Retinal pigment epithelial cell (primary cell): ENCODE data around the gene MSANTD1.

Experiments used
- DNase-seq: peaks from one replicate; pipeline ENCODE4 v3.0.0-alpha.2; 2010; ENCODE audit warnings: low read depth
- H3K4me3 ChIP-seq: 2 replicates; pipeline ENCODE4 v1.5.1; 2011; ENCODE audit warnings: mild to moderate bottlenecking, low read length, control low read depth, moderate library complexity
- TF ChIP-seq, protein P1 (sequence below): conservative IDR thresholded peaks from 2 replicates; pipeline ENCODE4 v1.5.1; 2011; ENCODE audit warnings: low read depth, low read length, control low read depth, inconsistent platforms

The MSANTD1 gene

GRCh38 chr4:3291411-3291968 is 42.5 kb downstream of the MSANTD1 start:
- no peak for DNase-seq
- TF ChIP-seq, protein P1, sequence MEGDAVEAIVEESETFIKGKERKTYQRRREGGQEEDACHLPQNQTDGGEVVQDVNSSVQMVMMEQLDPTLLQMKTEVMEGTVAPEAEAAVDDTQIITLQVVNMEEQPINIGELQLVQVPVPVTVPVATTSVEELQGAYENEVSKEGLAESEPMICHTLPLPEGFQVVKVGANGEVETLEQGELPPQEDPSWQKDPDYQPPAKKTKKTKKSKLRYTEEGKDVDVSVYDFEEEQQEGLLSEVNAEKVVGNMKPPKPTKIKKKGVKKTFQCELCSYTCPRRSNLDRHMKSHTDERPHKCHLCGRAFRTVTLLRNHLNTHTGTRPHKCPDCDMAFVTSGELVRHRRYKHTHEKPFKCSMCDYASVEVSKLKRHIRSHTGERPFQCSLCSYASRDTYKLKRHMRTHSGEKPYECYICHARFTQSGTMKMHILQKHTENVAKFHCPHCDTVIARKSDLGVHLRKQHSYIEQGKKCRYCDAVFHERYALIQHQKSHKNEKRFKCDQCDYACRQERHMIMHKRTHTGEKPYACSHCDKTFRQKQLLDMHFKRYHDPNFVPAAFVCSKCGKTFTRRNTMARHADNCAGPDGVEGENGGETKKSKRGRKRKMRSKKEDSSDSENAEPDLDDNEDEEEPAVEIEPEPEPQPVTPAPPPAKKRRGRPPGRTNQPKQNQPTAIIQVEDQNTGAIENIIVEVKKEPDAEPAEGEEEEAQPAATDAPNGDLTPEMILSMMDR, result no peak
- peak overlapping the region; percentile 74 for H3K4me3 ChIP-seq

DNA sequence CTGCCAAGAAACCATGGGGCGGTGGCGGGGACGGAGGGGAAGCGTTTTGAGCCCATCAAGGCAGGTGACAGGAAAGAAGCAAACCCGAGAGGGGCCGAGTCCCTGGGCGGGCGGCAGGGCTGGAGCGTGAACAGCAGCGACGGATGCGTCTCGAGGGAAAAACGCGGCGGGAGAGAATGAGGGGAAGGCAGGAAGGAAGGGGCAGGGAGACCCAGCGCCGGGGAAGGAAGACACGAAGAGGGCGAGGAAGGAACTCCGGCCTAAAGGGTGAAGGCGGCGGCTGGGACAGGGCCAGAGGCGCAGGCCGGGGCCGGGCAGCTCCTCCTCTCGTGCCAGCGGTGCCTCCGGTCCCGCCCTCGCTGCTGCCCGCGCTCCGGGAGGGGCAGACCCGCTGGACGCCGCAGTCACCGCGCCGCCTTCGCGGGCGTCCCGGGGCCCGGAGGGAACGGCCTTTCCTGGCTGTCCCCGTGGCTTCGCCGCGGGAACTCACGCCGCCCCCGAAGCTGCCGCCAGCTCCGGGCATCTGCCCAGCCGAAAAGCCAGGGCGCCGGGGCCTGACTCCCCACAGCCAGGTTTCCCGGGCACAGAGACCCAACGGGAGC is 43.1 kb downstream of the MSANTD1 start:
- H3K4me3 ChIP-seq, result peak overlapping the region; percentile 74
- TF ChIP-seq, protein P1, result no peak
- no peak for DNase-seq

DNA sequence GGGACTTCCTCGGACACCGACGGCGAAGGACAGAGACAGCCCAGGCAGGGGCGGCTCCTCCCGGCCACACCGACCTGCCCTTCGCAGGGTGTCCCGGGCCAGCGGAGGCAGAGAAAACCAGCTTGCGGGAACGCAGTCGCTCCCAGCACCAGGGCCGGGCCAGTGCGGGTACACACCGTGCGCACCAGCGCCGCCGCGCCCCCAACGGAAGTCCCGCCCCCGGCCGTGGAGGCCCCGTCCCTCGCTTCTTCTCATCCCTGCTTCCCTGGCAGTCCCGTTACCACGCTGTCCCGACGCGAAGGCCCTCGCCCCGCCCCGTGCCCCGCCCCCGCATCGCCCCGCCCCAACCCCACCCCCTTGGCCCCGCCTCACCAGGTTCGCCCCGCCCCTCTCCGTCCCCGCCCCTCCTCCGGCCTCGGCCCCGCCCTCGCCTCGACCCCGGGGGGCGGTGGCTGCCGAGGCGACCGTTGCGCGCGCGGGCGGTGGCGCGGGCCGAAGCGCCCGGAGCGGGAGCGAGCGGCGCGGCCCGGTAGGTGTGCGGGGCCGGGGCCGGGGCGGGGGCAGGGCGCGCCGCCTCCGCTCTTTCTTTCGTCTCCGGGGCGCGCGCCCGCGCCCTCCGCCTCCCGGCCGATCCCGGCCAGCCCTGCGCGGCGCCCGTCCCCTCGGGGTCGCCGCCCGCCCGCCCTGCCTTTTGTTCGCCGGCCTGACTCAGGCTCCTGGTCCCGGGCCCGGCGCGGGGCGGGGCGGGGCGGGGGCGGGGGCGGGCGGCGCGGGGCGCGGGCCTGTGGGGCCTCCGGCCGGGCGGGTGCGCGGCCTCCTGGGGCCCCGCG is 43.8 kb downstream of the MSANTD1 start, which contains the start of gene RGS12:
RGS12 (plus strand) TSS at position 451 of the 830 bp plus-strand sequence. CDS start 23,150 bp downstream, outside the sequence.
- TF ChIP-seq, protein P1, result no peak
- peak within 1 kb of the TSS; percentile 79 for H3K4me3 ChIP-seq
- DNase-seq, result peak; percentile 68

DNA sequence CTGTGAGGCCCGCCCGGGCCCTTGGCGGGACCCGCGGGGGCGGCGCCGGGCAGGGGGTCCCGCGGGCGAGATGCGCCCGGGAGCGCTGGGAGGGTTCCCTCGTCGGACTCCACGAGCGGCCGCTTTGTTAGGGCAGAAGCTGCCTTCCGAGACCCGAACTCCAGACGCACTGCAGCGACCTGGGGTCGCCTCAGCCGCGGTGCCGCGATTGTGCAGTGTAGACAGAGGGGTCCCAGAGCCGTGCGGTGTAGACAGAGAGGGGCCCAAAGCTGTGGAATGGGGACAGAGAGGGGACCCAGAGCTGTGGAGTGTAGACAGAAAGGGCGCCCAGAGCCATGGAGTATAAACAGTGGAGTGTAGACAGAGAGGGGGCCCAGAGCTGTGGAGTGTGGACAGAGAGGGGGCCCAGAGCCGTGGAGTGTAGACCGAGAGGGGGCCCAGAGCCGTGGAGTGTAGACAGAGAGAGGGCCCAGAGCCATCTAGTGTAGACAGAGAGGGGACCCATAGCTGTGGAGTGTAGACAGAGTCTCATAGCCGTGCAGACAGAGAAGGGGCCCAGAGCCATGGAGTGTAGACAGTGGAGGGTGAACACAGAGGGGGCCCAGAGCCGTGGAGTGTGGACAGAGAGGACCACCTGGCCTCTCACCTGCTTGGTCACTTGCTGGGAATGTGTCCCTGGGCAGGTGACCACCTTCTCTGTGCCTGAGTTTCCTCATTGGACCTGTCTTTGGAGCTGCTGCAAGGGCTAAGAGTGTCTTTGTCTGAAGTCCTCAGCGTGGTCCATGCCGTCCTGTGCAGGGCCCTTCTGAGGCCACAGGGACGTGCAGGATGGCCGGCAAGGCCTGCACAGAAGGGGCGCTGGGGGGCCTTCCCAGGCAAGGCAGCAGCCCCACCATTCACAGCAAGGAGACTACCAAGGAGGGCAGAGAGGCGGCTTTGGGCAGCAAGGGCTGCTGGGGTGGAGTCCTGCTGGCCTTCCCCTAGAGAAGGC is 44.7 kb downstream of the MSANTD1 start:
- TF ChIP-seq, protein P1, result no peak
- H3K4me3 ChIP-seq, result peak overlapping the region; percentile 79
- DNase-seq, result no peak

DNA sequence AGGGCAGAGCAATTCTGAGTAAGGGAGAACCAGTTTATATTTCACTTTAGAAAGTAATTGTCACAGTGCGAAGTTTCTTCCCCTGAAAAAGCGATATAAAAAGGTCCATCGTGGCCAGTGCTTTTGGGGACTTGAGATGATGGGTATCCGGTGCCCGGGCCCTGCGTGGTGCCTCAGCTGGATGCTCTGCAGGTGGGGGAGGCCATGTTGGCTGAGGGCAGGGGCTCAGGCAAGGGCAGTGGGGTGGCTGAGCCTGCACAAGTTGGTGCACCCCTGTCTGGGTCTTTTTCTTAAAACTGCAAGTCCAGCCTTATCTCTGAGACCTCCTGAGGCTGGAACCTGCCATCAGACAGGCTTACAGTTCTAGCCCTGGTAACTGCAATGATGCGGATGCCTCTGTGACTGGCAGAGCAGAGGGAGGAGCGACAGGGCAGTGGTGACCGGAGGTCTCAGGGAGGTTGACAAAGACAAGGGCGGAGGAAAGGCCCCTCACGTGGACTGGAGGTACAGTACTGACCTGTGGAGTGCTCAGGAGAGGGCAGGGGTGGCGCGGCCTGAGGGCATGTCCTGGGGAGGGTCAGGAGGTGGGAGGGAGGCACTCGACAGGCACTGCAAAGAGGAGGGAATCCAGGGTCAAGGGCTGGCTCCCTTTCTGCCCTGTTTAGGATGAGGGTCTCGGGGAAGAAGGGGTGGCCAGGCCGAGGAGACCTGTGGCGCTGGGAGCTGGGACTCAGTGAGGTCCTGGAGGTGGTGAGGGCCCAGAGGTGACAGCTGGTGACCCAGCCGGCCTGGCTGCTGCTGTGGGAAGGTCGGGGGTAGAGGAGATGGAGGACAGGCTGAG is 45.7 kb downstream of the MSANTD1 start:
- H3K4me3 ChIP-seq, result no peak overlapping the region
- DNase-seq, result no peak
- TF ChIP-seq, protein P1, result no peak
